ENCODE measurements around the gene HSD3B2. TPM values are rescaled to one million over a fixed set of nuclear protein-coding genes. Genes with fewer than 3 reads are reported as not detected.
A peak's percentile ranks its signal among the peaks of the same experiment; 100 is the strongest.
"Not testable (repeated sequence)": the region's sequence is repeated elsewhere in the genome, so short reads cannot be mapped to it uniquely, and the experiment has no call there.

Gene HSD3B2
- not detected in 2 replicates for total RNA-seq (2014; rRNA removed; shearing (Covaris generic))

DNA sequence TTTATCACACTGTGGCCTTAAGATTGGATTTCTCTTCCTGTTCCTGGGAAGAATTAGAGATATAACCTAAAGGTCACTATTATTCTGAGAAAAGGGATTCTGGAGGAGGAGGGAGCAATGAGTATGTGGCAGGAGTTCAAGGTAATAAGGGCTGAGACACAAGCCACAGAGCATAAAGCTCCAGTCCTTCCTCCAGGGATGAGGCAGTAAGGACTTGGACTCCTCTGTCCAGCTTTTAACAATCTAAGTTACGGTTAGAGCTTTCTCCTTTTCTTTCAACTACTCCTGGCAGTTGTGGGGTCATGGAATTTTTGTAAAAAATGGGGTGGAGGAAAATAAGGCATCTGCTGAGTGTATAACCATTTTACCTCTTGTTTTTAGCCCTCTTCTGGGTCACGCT is at the start of gene HSD3B2:
Gene HSD3B2, plus strand, starts transcription at position 201 of the 400 bp plus-strand sequence. CDS start 270 bp downstream, outside the sequence.
- no peak for DNase-seq (ENCODE audit: low read depth)

DNA sequence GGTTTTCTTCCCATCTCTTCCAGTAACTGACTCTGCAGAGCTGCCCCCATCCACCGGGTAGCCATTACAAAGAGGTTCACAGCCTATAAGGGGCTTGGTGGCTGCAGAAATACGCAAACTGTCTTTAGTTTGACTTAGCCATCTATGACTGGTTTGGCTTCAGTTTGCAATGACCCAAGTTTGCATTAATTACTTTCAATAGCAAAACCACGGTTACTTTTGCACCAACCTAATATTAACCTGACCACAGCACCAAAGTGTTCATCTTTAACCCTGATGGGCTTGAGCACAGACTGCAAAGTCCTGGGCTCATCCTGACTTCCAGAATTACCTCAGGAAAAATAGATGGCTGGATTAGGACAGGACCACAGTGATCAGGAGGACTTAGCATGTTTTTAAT is 48.5 kb upstream of the HSD3B2 start:
- DNase-seq (ENCODE audit: low read depth) = no peak

GRCh38 chr1:119367432-119368124 is 47.4 kb upstream of the HSD3B2 start:
- peak; percentile 33 for DNase-seq (ENCODE audit: low read depth)

DNA sequence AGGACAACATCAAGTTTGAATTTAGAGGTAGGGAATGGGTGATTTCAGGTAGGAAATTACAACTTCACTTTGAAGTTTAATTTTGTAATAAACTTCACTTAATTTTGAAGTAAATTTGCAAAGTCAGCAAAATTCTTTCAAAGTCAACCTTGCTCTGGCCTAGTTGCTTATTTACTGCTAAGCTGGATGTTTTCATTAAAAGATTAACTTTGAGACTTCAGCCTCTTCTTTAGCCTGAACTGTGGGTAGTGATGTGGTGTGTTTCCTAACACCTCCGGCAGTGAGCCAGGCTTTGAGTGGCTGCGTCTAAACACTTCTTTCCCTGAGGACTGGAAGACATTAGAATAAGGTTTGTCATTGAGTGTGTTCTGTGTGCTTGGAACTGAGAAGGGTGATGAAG is 46.4 kb upstream of the HSD3B2 start, which contains the start of gene HAO2:
Gene HAO2, plus strand, starts transcription at position 232 of the 400 bp plus-strand sequence. CDS start 12,301 bp downstream, outside the sequence.
- no peak for DNase-seq (ENCODE audit: low read depth)

DNA sequence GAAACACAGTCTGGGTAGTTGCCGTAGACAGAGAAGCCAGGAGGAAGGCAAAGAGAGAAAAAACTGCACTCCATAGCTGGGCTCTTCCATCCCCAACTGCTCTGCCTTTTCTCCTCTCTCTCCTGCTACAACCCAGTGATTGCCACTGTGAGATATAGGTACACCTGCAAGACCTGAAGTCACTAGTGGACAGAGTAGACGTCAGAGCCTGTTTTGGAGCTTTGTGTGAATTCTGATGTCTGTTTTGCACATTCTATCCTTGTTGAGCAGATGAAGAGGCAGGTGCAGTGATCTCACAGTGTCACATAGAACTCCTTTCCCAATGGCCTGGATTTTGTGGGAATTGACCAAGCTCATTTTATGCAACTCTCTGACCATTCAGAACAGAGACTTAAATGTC is 44.2 kb upstream of the HSD3B2 start:
- DNase-seq (ENCODE audit: low read depth) = no peak

DNA sequence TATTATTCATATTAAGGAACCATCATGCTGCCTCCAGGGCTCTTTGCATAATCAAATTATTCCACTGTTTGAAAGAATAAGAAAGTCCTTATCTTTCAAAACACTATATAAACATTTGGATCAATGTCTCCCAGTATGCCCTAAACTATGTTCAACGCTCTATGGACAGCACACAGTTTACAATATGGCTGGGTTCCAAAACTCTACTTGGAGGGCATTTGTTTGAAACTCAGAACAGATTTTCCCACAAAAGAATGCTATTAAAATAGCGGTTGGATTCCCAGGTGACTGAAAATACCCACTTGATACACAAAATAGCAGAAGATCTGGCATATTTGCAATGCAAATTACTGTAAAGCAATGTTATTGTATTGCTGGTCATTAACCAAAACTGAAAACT is 43.1 kb upstream of the HSD3B2 start:
- no peak for DNase-seq (ENCODE audit: low read depth)

GRCh38 chr1:119372503-119373086 is 42.4 kb upstream of the HSD3B2 start:
- DNase-seq (ENCODE audit: low read depth) = peak; percentile 83

DNA sequence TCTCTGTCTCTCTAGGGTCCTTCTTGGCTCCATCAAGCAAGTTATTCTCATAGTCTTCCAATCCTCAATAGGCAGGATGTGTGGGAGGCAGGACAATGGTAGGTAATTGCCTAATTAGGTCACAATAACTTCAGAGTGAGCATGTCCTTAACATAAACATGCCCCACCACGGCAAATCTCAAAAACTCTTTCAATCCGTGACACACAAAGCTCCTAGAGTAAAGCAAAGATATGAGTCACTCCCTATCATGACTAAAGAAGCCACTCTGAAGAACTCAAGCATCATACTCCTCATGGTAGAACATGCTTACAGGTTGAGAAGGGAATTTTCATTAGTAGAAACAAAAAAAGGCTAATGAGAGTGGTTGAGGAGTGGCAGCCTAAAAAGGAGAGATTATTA is 41.5 kb upstream of the HSD3B2 start:
- DNase-seq (ENCODE audit: low read depth) = peak; percentile 89

DNA sequence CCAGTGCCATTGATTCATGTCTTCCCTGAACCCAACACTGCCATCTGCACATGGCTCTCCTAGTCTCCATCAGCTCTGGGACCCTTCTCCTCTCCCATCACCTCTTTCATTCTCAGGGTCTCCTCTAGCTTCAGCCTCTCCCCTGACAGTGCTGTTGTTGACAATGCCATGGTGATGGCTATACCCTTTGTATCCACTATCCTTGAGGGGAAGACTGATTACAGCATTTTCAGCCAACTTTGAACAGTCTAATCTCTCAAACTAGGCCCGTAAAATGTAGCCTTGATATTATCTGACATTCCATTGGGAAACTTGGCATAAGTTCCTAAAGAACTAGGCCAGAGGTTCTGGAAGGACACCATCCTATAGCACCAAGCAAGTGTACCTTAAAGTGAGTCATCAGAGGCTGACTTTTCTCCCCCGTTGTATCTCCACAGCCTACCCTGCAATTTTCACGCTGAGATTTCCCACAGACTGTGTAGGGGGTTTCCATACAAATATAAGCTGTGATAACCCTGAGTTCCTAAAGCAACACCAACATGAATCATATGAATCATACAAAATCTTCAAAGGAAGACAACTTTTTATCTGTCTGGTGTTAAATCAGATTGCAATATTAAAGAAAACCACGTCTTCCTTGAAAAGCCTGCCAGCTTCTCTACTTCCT is 40.6 kb upstream of the HSD3B2 start:
- peak; percentile 90 for DNase-seq (ENCODE audit: low read depth)

DNA sequence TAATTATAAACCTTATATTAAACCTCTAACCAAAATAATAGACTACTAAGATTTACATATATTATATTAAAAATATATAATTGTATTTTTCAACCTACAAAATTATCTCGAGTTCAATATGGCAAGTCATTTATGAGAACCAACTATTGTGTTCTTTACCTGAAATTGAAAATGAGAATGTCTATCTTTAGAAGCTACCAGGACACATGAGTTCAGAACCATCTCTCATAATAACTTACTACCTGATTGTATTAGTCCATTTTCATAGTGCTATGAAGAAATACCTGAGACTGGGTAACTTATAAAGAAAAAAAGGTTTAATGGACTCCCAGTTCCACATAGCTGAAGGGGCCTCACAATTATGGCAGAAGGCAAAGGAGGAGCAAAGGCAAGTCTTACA is 39.6 kb upstream of the HSD3B2 start:
- DNase-seq (ENCODE audit: low read depth) = no peak

GRCh38 chr1:119376594-119376993 is 38.4 kb upstream of the HSD3B2 start:
- DNase-seq (ENCODE audit: low read depth) = no peak

GRCh38 chr1:119377594-119377993 is 37.4 kb upstream of the HSD3B2 start:
- DNase-seq (ENCODE audit: low read depth) = not testable (repeated sequence)

GRCh38 chr1:119379117-119379516 is 35.8 kb upstream of the HSD3B2 start:
- no peak for DNase-seq (ENCODE audit: low read depth)

GRCh38 chr1:119380304-119380703 is 34.6 kb upstream of the HSD3B2 start:
- no peak for DNase-seq (ENCODE audit: low read depth)

DNA sequence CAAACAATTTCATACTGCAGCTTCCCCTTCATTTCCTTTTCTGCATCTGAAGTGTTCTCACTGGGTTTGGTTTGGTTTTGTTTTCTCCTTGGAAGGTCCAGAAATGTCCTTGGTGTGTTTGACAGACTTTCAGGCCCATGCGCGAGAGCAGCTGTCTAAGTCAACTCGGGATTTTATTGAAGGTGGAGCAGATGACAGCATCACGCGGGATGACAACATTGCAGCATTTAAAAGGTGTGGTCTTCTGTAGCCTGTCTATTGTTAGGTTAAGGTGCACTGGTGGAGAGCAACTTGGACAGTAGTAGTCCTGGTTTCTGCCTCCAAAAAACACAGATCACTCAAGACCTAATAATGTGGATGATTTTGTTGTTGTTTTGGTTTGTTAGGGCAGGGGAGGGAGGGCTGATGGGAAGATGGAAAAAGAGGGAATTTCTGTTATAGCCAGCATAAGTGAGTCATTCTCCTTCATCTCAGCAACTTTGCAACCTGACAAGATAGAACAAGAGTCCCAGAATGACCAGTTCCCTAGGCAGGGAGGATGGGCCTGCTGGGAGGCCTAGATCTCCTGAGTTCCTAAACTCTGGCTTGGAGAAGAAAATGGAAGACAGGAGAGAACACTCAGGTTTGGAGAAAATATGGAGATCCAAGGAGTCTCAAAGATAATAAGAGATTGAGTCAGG is 33.8 kb upstream of the HSD3B2 start:
- DNase-seq (ENCODE audit: low read depth) = no peak

DNA sequence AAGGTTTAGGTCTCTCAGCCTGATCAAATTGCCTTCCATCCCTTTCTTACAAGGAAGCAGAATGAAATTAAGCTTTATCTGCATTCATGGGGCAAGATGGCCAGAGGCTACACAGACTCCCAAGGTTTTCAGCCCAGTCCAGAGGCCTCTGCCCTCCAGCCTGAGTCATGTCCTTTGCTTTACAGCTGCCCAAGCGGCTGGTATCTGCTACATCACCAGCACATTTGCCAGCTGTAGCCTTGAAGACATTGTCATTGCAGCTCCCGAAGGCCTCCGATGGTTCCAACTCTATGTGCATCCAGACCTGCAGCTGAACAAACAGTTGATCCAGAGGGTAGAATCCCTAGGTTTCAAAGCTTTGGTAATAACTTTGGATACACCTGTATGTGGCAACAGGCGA is 30.4 kb upstream of the HSD3B2 start:
- DNase-seq (ENCODE audit: low read depth) = no peak

DNA sequence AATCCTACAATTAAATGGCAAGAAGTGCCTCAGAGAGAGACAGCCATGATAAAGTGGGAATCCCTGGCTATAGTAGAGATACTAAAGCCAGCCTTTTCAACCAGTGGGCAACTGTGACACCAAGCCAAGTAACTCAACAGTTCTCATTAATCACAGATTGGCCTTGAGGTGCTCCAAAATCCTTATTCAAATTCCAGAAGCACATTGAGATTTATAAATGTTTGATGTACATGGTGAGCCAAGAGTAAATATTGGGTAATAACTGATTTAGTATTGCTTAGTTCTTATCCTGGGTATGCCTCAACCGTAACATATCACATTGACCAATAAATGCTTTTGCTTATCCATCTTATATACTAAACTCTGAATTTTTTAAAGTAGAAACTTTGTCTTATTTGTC is 29.3 kb upstream of the HSD3B2 start:
- DNase-seq (ENCODE audit: low read depth) = no peak

DNA sequence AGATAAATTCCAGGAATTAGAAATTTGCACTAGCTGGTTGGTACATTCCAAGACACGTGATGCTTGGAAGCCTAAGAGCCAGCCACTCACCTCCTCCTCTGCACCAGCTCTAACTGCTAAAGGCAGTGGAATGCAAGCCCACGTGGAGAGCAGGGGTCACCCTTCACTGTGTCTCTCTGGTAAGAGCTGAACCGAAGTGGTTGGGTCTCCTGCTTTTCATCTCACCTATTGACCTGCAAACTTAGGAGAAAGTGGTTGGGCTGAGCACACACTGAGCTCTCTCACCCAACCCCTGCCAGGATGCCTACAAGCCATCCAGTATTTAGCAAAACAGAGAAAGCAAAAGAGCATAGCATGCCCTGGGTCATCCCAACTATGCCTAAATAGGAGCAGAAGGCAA is 27.1 kb upstream of the HSD3B2 start:
- no peak for DNase-seq (ENCODE audit: low read depth)

- no peak for DNase-seq (ENCODE audit: low read depth)
Observed at GRCh38 chr1:119388450-119388849, 26.5 kb upstream of the HSD3B2 start.

GRCh38 chr1:119390526-119390925 is 24.4 kb upstream of the HSD3B2 start:
- no peak for DNase-seq (ENCODE audit: low read depth)

DNA sequence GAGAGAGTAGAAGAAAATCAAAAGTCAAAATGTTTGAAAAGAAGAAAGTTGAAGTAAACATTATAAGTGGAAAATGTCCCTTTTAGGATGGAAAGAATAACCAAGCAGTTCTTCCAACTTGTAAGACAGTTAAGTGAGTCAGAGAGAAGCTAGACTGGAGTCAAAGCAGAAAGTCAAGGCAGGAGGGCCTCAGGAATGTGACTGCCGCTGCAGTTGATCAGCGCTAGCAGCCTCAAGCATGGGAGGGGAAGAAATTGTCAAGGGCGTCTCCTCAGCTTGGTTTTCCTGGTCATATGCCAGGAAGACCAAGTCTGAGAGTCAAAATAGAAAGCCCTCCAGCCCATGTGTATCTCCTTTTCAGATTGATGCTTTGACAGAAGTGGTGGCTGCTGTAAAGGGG is 23.2 kb upstream of the HSD3B2 start:
- no peak for DNase-seq (ENCODE audit: low read depth)

DNA sequence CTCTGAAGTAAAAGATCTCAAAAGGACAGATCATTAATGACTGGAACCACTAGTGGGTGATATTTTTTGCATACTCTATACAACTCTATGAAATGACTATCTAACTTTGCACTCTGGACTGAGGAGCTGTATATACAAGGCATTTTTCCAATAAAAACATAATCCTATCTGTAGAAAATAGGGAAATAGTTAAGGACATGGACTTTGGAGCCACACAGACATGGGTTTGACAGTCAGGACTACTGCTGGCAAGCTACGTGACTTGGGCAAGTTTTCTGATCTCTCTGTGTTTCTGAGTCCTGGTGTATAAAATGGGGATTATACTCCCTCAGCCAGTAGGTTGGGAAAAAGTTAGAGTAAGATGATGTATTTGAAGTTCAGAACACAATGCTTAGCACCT is 20.9 kb upstream of the HSD3B2 start:
- DNase-seq (ENCODE audit: low read depth) = no peak

All from Daoy (cell line).